GM19240 (cell line): ENCODE data around the gene LRRC61.
"Not testable (repeated sequence)": the region's sequence is repeated elsewhere in the genome, so short reads cannot be mapped to it uniquely, and the experiment has no call there.

Experiments
- DNase-seq: peaks from one replicate; pipeline ENCODE4 v3.0.0; 2011; ENCODE audit warnings: low spot score; ENCODE audit not compliant: insufficient read length

The LRRC61 gene

DNA sequence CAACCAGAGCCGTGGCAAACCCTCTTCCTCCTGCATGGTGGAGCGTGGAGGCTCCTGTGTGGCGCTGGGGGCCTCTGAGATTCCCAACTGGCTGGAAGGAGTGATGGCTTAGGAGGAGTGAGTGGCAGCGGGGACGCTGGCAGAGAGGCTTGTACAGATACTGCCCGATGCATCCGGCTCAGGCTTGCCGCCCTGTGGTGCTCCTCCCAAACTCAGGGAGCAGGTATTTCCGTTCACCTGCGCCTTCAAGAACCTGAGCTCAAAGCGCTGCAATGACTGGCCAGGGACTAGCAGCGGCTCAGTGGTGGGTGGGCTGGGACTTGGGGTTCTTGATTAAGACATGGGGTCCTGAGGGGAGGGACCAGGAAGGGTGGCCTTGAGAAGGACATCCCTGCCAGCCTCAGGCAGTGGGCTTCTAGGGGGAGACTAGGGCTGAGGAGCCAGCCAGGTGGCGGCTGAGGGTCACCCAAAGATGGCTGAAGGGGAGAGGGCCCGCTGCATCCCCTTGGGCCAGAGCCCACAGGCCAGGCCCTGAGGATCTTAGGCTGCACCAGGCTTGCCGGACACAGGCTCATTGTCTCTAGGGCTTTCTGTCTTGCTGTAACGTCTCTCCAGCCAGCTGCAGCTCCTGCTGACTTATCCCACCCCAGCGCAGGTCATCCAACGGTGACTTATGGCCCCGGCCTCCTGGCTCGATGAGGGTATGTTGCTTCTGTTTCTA lies 59.1 kb downstream of the LRRC61 start:
- no peak for DNase-seq

- no peak for DNase-seq
Measured at GRCh38 chr7:150382844-150383225, 59.7 kb downstream of the LRRC61 start.

- DNase-seq, result no peak
Measured at GRCh38 chr7:150383710-150384397, 60.7 kb downstream of the LRRC61 start.

- DNase-seq, result no peak
Measured at GRCh38 chr7:150384406-150385301, 61.5 kb downstream of the LRRC61 start.

GRCh38 chr7:150385302-150385723 lies 62.2 kb downstream of the LRRC61 start:
- no peak for DNase-seq

DNA sequence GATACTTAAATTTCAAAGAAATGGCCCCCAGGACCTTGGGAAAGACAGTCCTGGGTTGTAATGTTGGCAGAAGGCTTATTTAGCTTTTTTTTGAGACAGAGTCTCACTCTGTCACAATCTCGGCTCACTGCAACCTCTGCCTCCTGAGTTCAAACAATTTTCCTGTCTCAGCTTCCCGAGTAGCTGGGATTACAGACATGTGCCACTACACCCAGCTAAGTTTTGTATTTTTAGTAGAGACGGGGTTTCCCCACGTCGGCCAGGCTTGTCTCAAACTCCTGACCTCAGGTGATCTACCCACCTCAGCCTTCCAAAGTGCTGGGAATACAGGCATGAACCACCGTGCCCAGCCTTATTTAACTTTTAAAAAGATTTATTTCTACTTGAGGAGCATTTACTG lies 62.7 kb downstream of the LRRC61 start:
- DNase-seq, result not testable (repeated sequence)
